H1 (cell line): Measurements from ENCODE around the gene EXOC3L1. TPM values are rescaled to one million over a fixed set of nuclear protein-coding genes. Genes with fewer than 3 reads are reported as not detected.

ENCODE experiments used
- CTCF ChIA-PET: fragments of 300-600 bp; sonication (Branson Sonifier 250); formaldehyde crosslinking; loops from one replicate; lab custom pipeline; 2021; ENCODE audit not compliant: partially characterized antibody; lab: Charles Lee
- POLR2A ChIA-PET: fragments of 300-600 bp; sonication (Branson Sonifier 250); formaldehyde crosslinking; loops from one replicate; lab custom pipeline; 2021; ENCODE audit warnings: inconsistent platforms; ENCODE audit not compliant: partially characterized antibody; lab: Charles Lee
- DNase-seq, 2 experiments: peaks; one replicate each; pipeline versions ENCODE4 v3.0.0 to v3.0.0-alpha.2; 2010 to 2022; ENCODE audit warnings: low spot score in 2 of 2, low read depth in 1 of 2, mixed read lengths in 1 of 2
- FAIRE-seq: peaks from 2 replicates; lab custom pipeline; 2011; peaks lifted over from hg19 to GRCh38; lab: Jason Lieb, UNC
- H2AFZ ChIP-seq: 2 replicates; pipeline ENCODE4 v1.8.1; 2012; ENCODE audit warnings: low read length, inconsistent platforms
- H2AK5ac ChIP-seq: 2 replicates; pipeline ENCODE4 v1.6.1; 2013; ENCODE audit warnings: low read depth, low read length
- H2BK120ac ChIP-seq: replicated peaks from 2 replicates; pipeline ENCODE3; 2013; ENCODE audit warnings: low read depth, low read length, inconsistent platforms
- H2BK12ac ChIP-seq: 2 replicates; pipeline ENCODE4 v1.6.1; 2013; ENCODE audit warnings: low read depth, low read length
- H2BK15ac ChIP-seq: 2 replicates; pipeline ENCODE4 v1.6.1; 2013; ENCODE audit warnings: low read length
- H2BK20ac ChIP-seq: 2 replicates; pipeline ENCODE4 v1.6.1; 2013; ENCODE audit warnings: low read length
- H2BK5ac ChIP-seq: 2 replicates; pipeline ENCODE4 v1.6.1; 2013; ENCODE audit warnings: low read depth, low read length
- H3K14ac ChIP-seq: 2 replicates; pipeline ENCODE4 v1.6.1; 2013; ENCODE audit warnings: inconsistent platforms; ENCODE audit not compliant: insufficient read length
- H3K18ac ChIP-seq: 2 replicates; pipeline ENCODE4 v1.6.1; 2013; ENCODE audit warnings: low read length; ENCODE audit errors: extremely low read depth
- H3K23ac ChIP-seq: 2 replicates; pipeline ENCODE4 v1.6.1; 2013; ENCODE audit warnings: inconsistent platforms; ENCODE audit not compliant: insufficient read length
- H3K23me2 ChIP-seq: 2 replicates; pipeline ENCODE4 v1.6.1; 2013; ENCODE audit warnings: low read depth, low read length
- H3K27ac ChIP-seq: 2 replicates; pipeline ENCODE4 v1.6.1; 2011; ENCODE audit warnings: low read depth, low read length, inconsistent platforms
- H3K27me3 ChIP-seq, 4 experiments: replicated peaks in 1 of 4; 1 replicate in 1 of 4; 2 replicates in 3 of 4; pipeline versions ENCODE4 v1.6.1 to v1.8.1; 2011 to 2013; ENCODE audit warnings: low read length in 3 of 4, mild to moderate bottlenecking in 3 of 4, inconsistent platforms in 2 of 4, mixed read lengths in 2 of 4, moderate library complexity in 1 of 4; ENCODE audit not compliant: control insufficient read depth in 3 of 4, insufficient read depth in 3 of 4; ENCODE audit errors: extremely low read depth in 1 of 4
- H3K36me3 ChIP-seq, 4 experiments: 2 replicates each; pipeline versions ENCODE4 v1.6.1 to v1.8.1; 2011 to 2013; ENCODE audit warnings: mild to moderate bottlenecking in 4 of 4, low read length in 3 of 4, moderate library complexity in 2 of 4, control low read depth in 1 of 4, inconsistent platforms in 1 of 4; ENCODE audit not compliant: insufficient read depth in 4 of 4, control insufficient read depth in 2 of 4
- H3K4ac ChIP-seq: replicated peaks from 2 replicates; pipeline ENCODE3; 2013; ENCODE audit warnings: low read length, low read depth, mixed read lengths, inconsistent platforms; ENCODE audit not compliant: insufficient read length
- H3K4me1 ChIP-seq, 4 experiments: replicated peaks in 1 of 4; 1 replicate in 1 of 4; 2 replicates in 3 of 4; pipeline versions ENCODE4 v1.6.1 to v1.8.1; 2011 to 2013; ENCODE audit warnings: low read length in 3 of 4, inconsistent platforms in 2 of 4, mixed read lengths in 1 of 4; ENCODE audit not compliant: insufficient read depth in 4 of 4, control insufficient read depth in 3 of 4
- H3K4me2 ChIP-seq, 2 experiments: 2 replicates each; pipeline versions ENCODE4 v1.6.1 to v1.8.1; 2011 to 2013; ENCODE audit warnings: low read depth in 2 of 2, low read length in 2 of 2, control low read depth in 1 of 2, inconsistent platforms in 1 of 2, mild to moderate bottlenecking in 1 of 2; ENCODE audit not compliant: insufficient read depth in 1 of 2
- H3K4me3 ChIP-seq, 4 experiments: fragments of 200-600, 300-600 bp in 1 of 4; sonication (generic), shearing (Covaris generic), sonication (Bioruptor Twin) in 1 of 4; 2 replicates each; pipeline versions ENCODE4 v1.5.1 to v1.8.1; 2011 to 2016; ENCODE audit warnings: low read length in 4 of 4, low read depth in 3 of 4, control low read depth in 2 of 4, inconsistent platforms in 2 of 4, mild to moderate bottlenecking in 2 of 4, mixed read lengths in 1 of 4, moderate library complexity in 1 of 4; ENCODE audit not compliant: insufficient read depth in 2 of 4; ENCODE audit errors: extremely low read depth in 1 of 4
- H3K56ac ChIP-seq: replicated peaks from 2 replicates; pipeline ENCODE3; 2013; ENCODE audit warnings: low read depth, mild to moderate bottlenecking, mixed read lengths, low read length, inconsistent platforms; ENCODE audit not compliant: insufficient read length
- H3K79me1 ChIP-seq: 2 replicates; pipeline ENCODE4 v1.6.1; 2013; ENCODE audit warnings: low read depth, low read length, control low read depth
- H3K79me2 ChIP-seq, 2 experiments: 2 replicates each; pipeline versions ENCODE4 v1.6.1 to v1.8.1; 2012 to 2013; ENCODE audit warnings: low read length in 2 of 2, mild to moderate bottlenecking in 2 of 2, inconsistent platforms in 1 of 2; ENCODE audit not compliant: insufficient read depth in 2 of 2, control insufficient read depth in 1 of 2
- H3K9ac ChIP-seq, 4 experiments: replicated peaks in 1 of 4; 1 replicate in 1 of 4; 2 replicates in 3 of 4; pipeline versions ENCODE4 v1.6.1 to v1.8.1; 2011 to 2013; ENCODE audit warnings: low read depth in 3 of 4, low read length in 3 of 4, control low read depth in 2 of 4, mild to moderate bottlenecking in 2 of 4, moderate library complexity in 2 of 4, inconsistent platforms in 1 of 4; ENCODE audit errors: extremely low read depth in 1 of 4
- H3K9me3 ChIP-seq, 2 experiments: 2 replicates each; pipeline versions ENCODE4 v1.6.1 to v1.8.1; 2012 to 2013; ENCODE audit warnings: mild to moderate bottlenecking in 2 of 2, moderate library complexity in 2 of 2, control low read depth in 1 of 2, inconsistent platforms in 1 of 2, low read depth in 1 of 2, low read length in 1 of 2, mixed read lengths in 1 of 2; ENCODE audit not compliant: insufficient read depth in 2 of 2
- H4K20me1 ChIP-seq, 2 experiments: replicated peaks in 1 of 2; 2 replicates each; pipeline versions ENCODE3 to v1.8.1; 2011 to 2013; ENCODE audit warnings: inconsistent platforms in 2 of 2, low read length in 2 of 2, mild to moderate bottlenecking in 1 of 2; ENCODE audit not compliant: insufficient read depth in 2 of 2, control insufficient read depth in 1 of 2
- H4K5ac ChIP-seq: 2 replicates; pipeline ENCODE4 v1.6.1; 2013; ENCODE audit warnings: low read length, low read depth, mixed read lengths, inconsistent platforms; ENCODE audit not compliant: insufficient read length
- H4K8ac ChIP-seq: 2 replicates; pipeline ENCODE4 v1.8.0; 2013; ENCODE audit warnings: mild to moderate bottlenecking, moderate library complexity, low read length, inconsistent platforms; ENCODE audit not compliant: insufficient read depth; ENCODE audit errors: extremely low read depth
- H4K91ac ChIP-seq: replicated peaks from 2 replicates; pipeline ENCODE3; 2013; ENCODE audit warnings: low read length, mixed read lengths, inconsistent platforms; ENCODE audit not compliant: insufficient read length
- CTBP2 ChIP-seq: IDR thresholded peaks from 2 replicates; pipeline ENCODE4 v1.7.0; 2011; ENCODE audit warnings: borderline replicate concordance, mild to moderate bottlenecking, moderate library complexity, mixed read lengths, low read length; ENCODE audit not compliant: insufficient read depth, insufficient read length
- EZH2 ChIP-seq: fragments of 200-600 bp; sonication (generic); IDR thresholded peaks from 2 replicates; pipeline ENCODE4 v1.7.1; 2012; ENCODE audit warnings: low read depth, mild to moderate bottlenecking, moderate library complexity, low read length, inconsistent platforms; ENCODE audit not compliant: severe bottlenecking
- POLR2AphosphoS5 ChIP-seq: IDR thresholded peaks from 2 replicates; pipeline ENCODE4 v1.6.1; 2011; ENCODE audit warnings: low read depth, low read length
- SUZ12 ChIP-seq: fragments of 200-600 bp; sonication (generic); IDR thresholded peaks from 2 replicates; pipeline ENCODE4 v1.6.1; 2012; ENCODE audit warnings: mild to moderate bottlenecking, inconsistent platforms, low read length, moderate library complexity, mixed read lengths
- WGBS, 2 experiments: shearing (Covaris generic) in 1 of 2; methylation state at CpG; one replicate each; pipeline versions ENCODE4 v1.1.6 to v1.1.7; 2013 to 2015; ENCODE audit warnings: low lambda C conversion rate in 2 of 2, mixed read lengths in 2 of 2, inconsistent platforms in 1 of 2, low coverage in 1 of 2, missing lambda C conversion rate in 1 of 2; ENCODE audit not compliant: insufficient replicate concordance in 2 of 2, insufficient coverage in 1 of 2, insufficient read length in 1 of 2; ENCODE audit errors: extremely low coverage in 1 of 2, missing lambda C conversion rate in 1 of 2; 5-methylcytosine and 5-hydroxymethylcytosine counted together
- polyA plus RNA-seq, 7 experiments: library from polyadenylated mRNA; depleted of rRNA in 3 of 7; stranded (reverse) in 5 of 7; unstranded in 2 of 7; fragments of >200 nt in 5 of 7; fragments of 200-250 nt in 2 of 7; gene quantifications; 1 replicate in 5 of 7; 2 replicates in 1 of 7; 4 replicates in 1 of 7; pipeline versions ENCODE4 v1.2.1 to v1.2.3, GENCODE V29; 2011 to 2013; ENCODE audit warnings: missing spikeins in 2 of 7, mixed read lengths in 2 of 7
- total RNA-seq: library from RNA; stranded (reverse); fragmentation: NEBNext Ultra II Directional; extraction: Animal tissue kit (Norgen Biotek cat#: 25700); gene quantifications from 2 replicates; pipeline ENCODE4 v1.2.1, GENCODE V29; 2021

Gene EXOC3L1
- total and polyA plus RNA-seq, 2 of the 8 experiments (the other 6 are each of a cell fraction or from before 2014, with no cell fraction given): 1.3 TPM

- H3K23me2 ChIP-seq: peaks cover 14% of the 10 kb centered on the region
- H4K20me1 ChIP-seq: peaks cover 10 to 20% of the 10 kb centered on the region in 2 experiments
- no peak overlapping the region for H2BK20ac ChIP-seq
- no peak overlapping the region for H2BK5ac ChIP-seq
- FAIRE-seq (no peak), DNase-seq (no peak)
- peaks cover 0 to 20% (median 11%) of the 10 kb centered on the region in 4 experiments; a peak in 6 of 7 replicates for H3K4me1 ChIP-seq
- H3K9me3 ChIP-seq: no peaks in the 10 kb centered on the region
- WGBS, 2 experiments: 48% methylated on average over 7 of the region's 7 CpGs; no CpG with 5 or more reads in 1 of the 2 experiments
- no peak overlapping the region for H3K23ac ChIP-seq
- H2BK120ac ChIP-seq: no peak overlapping the region
- ChIA-PET POLR2A (interaction anchor here (0.9 to 1.5 kb wide), 2 partner anchors 16 to 209 kb away, joined by 4 to 10 read pairs; no protein-coding TSS in a partner anchor), CTCF (interaction anchor here (0.6 to 14.1 kb wide), 20 partner anchors 9 to 204 kb away, joined by 3 to 291 read pairs (median 5); partner anchors contain the start of genes CES3, E2F4, FBXL8 and HSF4)
- peak overlapping the region in 1 of 2 experiments; percentile 74; a peak in 1 of 4 replicates for H3K4me2 ChIP-seq
- H3K27me3 ChIP-seq: peaks cover 91 to 100% (median 98%) of the 10 kb centered on the region in 4 experiments
- no peak overlapping the region for H4K5ac ChIP-seq
- H4K8ac ChIP-seq: no peak overlapping the region
- no peak overlapping the region for H3K4me3 ChIP-seq
- no peak overlapping the region for H3K4ac ChIP-seq
- H3K79me1 ChIP-seq: no peaks in the 10 kb centered on the region
- peak; percentile 6 for TF ChIP-seq EZH2
- TF ChIP-seq POLR2AphosphoS5: no peak
- TF ChIP-seq CTBP2: no peak
- TF ChIP-seq SUZ12: peak; percentile 10; the same call in 1 of the 2 replicates
- H3K18ac ChIP-seq: no peak overlapping the region
- no peak overlapping the region for H2AFZ ChIP-seq
- no peak overlapping the region for H2BK12ac ChIP-seq
- no peak overlapping the region for H3K27ac ChIP-seq
- H2BK15ac ChIP-seq: peak overlapping the region; percentile 12; the same call in 1 of the 2 replicates
- no peak overlapping the region for H3K56ac ChIP-seq
- H3K36me3 ChIP-seq: 0 out of 8 replicates have a peak, but pooled peaks cover 0 to 4% (median 0%) of the 10 kb centered on the region in 4 experiments
- no peak overlapping the region for H3K9ac ChIP-seq
- no peak overlapping the region for H3K14ac ChIP-seq
- H3K79me2 ChIP-seq: no peaks in the 10 kb centered on the region
- no peak overlapping the region for H4K91ac ChIP-seq
- no peak overlapping the region for H2AK5ac ChIP-seq
These were observed 31.9 kb downstream of the EXOC3L1 start for GRCh38 chr16:67157892-67158635.
